Panc1 (cell line): Measurements from ENCODE around the gene ARPC2. TPM values are rescaled to one million over a fixed set of nuclear protein-coding genes. Genes with fewer than 3 reads are reported as not detected.

Experiments
- ATAC-seq: fragments of 200-7000 bp; cut with Tn5 transposase; 2 replicates; pipeline ENCODE4 v1.9.1; 2020; ENCODE audit warnings: mild to moderate bottlenecking, moderate library complexity
- BruUV-seq: library from RNA; stranded (reverse); fragments of 400-500 nt; replicated peaks from 2 replicates; lab custom pipeline; 2021; lab: Mats Ljungman, UMichigan
- CTCF ChIA-PET: fragments of 300-600 bp; sonication (Branson Sonifier 250); formaldehyde crosslinking; loops from one replicate; lab custom pipeline; 2022; ENCODE audit warnings: antibody characterized with exemption; lab: Charles Lee
- POLR2A ChIA-PET: fragments of 300-600 bp; sonication (Branson Sonifier 250); formaldehyde crosslinking; loops from one replicate; lab custom pipeline; 2022; ENCODE audit warnings: antibody characterized with exemption; lab: Charles Lee
- DNase-seq: peaks from one replicate; pipeline ENCODE4 v3.0.0-alpha.2; 2010; ENCODE audit warnings: low read depth, low spot score
- H3K27ac ChIP-seq: 2 replicates; pipeline ENCODE4 v1.5.1; 2011; ENCODE audit warnings: mild to moderate bottlenecking, low read length, inconsistent platforms
- H3K27me3 ChIP-seq: fragments of 200-500 bp; sonication (Bioruptor generic); 2 replicates; pipeline ENCODE4 v1.6.0; 2014; ENCODE audit warnings: low read length, inconsistent platforms; ENCODE audit not compliant: control insufficient read depth, insufficient read depth
- H3K36me3 ChIP-seq: fragments of 200-500 bp; sonication (Bioruptor generic); 2 replicates; pipeline ENCODE4 v1.5.1; 2014; ENCODE audit warnings: inconsistent platforms, mild to moderate bottlenecking, low read length, moderate library complexity; ENCODE audit not compliant: control insufficient read depth, insufficient read depth
- H3K4me1 ChIP-seq: 2 replicates; pipeline ENCODE4 v1.5.1; 2011; ENCODE audit warnings: inconsistent platforms, mild to moderate bottlenecking, low read length, moderate library complexity; ENCODE audit not compliant: control insufficient read depth, insufficient read depth
- H3K4me3 ChIP-seq, 2 experiments: 2 replicates each; pipeline ENCODE4 v1.5.1; 2011 to 2012; ENCODE audit warnings: low read depth in 2 of 2, low read length in 2 of 2, mild to moderate bottlenecking in 2 of 2, inconsistent platforms in 1 of 2, moderate library complexity in 1 of 2
- H3K9me3 ChIP-seq: fragments of 200-500 bp; sonication (Bioruptor generic); 2 replicates; pipeline ENCODE4 v1.5.1; 2014; ENCODE audit warnings: low read depth, mild to moderate bottlenecking, inconsistent platforms, low read length, moderate library complexity; ENCODE audit not compliant: control insufficient read depth, insufficient read depth
- POLR2AphosphoS5 ChIP-seq: IDR thresholded peaks from 2 replicates; pipeline ENCODE4 v1.6.1; 2012; ENCODE audit warnings: mild to moderate bottlenecking, low read depth, low read length, moderate library complexity
- SIN3A ChIP-seq: IDR thresholded peaks from 2 replicates; pipeline ENCODE4 v1.6.1; 2012; ENCODE audit warnings: low read depth, mild to moderate bottlenecking, low read length, moderate library complexity, borderline replicate concordance; ENCODE audit not compliant: insufficient read depth
- TCF7L2 ChIP-seq: IDR thresholded peaks from 2 replicates; pipeline ENCODE4 v1.6.1; 2011; ENCODE audit warnings: mild to moderate bottlenecking, low read depth, low read length, inconsistent platforms
- in situ Hi-C: cut with HindIII; loops from 2 replicates; pipeline ENCODE4 v1.10.0; 2016; ENCODE audit warnings: low sequenced_read_pairs, low pct_unique_long_range_greater_than_20kb
- intact Hi-C: fragments of 100-400 bp; cut with micrococcal nuclease; formaldehyde crosslinking; loops from one replicate; pipeline ENCODE4 v1.10.0; 2022; ENCODE audit not compliant: unreplicated experiment
- total RNA-seq: library from RNA; stranded (reverse); gene quantifications from one replicate; pipeline ENCODE4 v1.2.1, GENCODE V29; 2021; ENCODE audit not compliant: unreplicated experiment
- TF ChIP-seq, protein P1 (sequence below): fragments of 450-650 bp; IDR thresholded peaks from 2 replicates; pipeline ENCODE4 v1.5.1; 2017; ENCODE audit warnings: mild to moderate bottlenecking
- TF ChIP-seq, protein P2 (sequence below), 2 experiments: IDR thresholded peaks; 2 replicates each; pipeline ENCODE4 v1.6.1; 2011 to 2012; ENCODE audit warnings: low read depth in 2 of 2, control low read depth in 1 of 2, low read length in 1 of 2, mild to moderate bottlenecking in 1 of 2, moderate library complexity in 1 of 2; ENCODE audit not compliant: insufficient read depth in 1 of 2

The ARPC2 gene
- total RNA-seq, 1 experiment from 2014 or later = 248 TPM

DNA sequence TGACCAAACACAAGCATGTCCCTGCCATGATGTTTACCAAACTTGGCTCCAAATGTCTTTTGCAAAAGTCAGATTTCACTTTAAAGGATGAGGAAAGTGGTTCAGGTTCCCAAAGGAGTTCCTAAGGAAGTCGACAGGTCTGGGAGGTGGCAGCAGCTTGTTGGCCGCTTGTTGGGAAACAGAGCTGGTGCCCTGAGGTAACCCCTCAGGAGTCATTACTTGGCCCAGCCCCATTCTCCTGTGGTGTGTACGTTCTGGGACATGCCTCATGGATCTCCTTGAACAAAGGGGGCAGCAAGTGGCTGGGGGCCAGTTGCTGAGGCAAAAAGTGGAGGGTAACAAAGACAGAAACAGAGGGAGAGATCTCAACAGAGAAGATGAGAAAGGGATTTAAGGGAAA, 64.5 kb downstream of the ARPC2 start:
- ATAC-seq (no peak), DNase-seq (no peak)
- H3K4me1 ChIP-seq = peaks cover 5% of the 10 kb centered on the region
- H3K27ac ChIP-seq = no peak overlapping the region
- ChIA-PET POLR2A (no interaction called here), CTCF (no interaction called here)
- TF ChIP-seq POLR2AphosphoS5 (no peak), SIN3A (no peak), TCF7L2 (no peak)
- TF ChIP-seq, protein P1, sequence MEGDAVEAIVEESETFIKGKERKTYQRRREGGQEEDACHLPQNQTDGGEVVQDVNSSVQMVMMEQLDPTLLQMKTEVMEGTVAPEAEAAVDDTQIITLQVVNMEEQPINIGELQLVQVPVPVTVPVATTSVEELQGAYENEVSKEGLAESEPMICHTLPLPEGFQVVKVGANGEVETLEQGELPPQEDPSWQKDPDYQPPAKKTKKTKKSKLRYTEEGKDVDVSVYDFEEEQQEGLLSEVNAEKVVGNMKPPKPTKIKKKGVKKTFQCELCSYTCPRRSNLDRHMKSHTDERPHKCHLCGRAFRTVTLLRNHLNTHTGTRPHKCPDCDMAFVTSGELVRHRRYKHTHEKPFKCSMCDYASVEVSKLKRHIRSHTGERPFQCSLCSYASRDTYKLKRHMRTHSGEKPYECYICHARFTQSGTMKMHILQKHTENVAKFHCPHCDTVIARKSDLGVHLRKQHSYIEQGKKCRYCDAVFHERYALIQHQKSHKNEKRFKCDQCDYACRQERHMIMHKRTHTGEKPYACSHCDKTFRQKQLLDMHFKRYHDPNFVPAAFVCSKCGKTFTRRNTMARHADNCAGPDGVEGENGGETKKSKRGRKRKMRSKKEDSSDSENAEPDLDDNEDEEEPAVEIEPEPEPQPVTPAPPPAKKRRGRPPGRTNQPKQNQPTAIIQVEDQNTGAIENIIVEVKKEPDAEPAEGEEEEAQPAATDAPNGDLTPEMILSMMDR = no peak
- TF ChIP-seq, protein P2, sequence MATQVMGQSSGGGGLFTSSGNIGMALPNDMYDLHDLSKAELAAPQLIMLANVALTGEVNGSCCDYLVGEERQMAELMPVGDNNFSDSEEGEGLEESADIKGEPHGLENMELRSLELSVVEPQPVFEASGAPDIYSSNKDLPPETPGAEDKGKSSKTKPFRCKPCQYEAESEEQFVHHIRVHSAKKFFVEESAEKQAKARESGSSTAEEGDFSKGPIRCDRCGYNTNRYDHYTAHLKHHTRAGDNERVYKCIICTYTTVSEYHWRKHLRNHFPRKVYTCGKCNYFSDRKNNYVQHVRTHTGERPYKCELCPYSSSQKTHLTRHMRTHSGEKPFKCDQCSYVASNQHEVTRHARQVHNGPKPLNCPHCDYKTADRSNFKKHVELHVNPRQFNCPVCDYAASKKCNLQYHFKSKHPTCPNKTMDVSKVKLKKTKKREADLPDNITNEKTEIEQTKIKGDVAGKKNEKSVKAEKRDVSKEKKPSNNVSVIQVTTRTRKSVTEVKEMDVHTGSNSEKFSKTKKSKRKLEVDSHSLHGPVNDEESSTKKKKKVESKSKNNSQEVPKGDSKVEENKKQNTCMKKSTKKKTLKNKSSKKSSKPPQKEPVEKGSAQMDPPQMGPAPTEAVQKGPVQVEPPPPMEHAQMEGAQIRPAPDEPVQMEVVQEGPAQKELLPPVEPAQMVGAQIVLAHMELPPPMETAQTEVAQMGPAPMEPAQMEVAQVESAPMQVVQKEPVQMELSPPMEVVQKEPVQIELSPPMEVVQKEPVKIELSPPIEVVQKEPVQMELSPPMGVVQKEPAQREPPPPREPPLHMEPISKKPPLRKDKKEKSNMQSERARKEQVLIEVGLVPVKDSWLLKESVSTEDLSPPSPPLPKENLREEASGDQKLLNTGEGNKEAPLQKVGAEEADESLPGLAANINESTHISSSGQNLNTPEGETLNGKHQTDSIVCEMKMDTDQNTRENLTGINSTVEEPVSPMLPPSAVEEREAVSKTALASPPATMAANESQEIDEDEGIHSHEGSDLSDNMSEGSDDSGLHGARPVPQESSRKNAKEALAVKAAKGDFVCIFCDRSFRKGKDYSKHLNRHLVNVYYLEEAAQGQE (IDR thresholded peaks at IDR 0.05; ENCODE audit: insufficient read depth in 1 of 2, low read depth in 2 of 2, low read length in 1 of 2) = no peak
- H3K4me3 ChIP-seq = no peak overlapping the region
- in situ Hi-C loops (no loop called here), intact Hi-C loops (no loop called here)
- BruUV-seq = no TSS peak
- no peaks in the 10 kb centered on the region for H3K9me3 ChIP-seq
- H3K36me3 ChIP-seq = peaks cover 2% of the 10 kb centered on the region
- H3K27me3 ChIP-seq = no peaks in the 10 kb centered on the region

DNA sequence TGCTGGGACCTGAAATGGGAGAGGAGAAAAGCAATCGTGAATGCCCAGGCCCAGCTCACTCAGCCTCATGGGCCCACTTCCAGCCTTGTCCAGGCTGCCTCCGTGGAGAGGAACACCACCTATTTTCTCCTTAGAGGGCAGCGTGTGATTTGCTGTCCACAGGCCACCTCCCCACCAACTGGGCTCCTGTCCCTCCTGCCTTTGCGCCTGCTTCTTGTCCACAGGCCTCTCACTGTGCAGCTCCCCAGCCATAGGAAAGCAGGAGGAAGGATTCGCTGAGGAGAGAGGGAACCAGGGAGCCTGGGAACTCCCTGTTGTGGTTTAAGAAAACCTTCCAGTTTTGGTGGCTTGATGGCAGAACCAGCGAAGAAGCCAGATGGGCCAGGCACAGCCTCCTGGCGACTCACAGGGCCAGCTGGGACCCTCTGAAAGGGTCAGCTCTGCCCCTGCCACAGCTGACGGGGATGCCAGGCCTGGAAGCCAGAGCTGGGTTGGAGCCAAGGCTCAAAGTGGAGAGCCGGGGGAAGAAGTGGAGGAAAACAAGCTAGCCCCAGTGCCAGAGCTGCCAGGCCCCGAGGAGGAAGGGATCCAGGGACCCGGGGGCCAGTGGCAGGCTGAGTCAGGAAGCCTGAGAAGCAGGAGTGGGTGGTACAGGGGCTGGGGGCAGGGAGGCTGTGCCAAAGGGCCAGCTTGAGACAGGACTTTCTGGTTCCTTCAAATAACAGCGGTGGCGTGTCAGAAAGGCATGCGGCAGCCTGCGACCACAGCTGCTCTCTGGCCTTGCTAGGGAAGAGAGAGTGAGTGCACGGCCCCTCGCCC, 65.4 kb downstream of the ARPC2 start:
- Histone ChIP-seq H3K4me3 (no peak overlapping the region), H3K9me3 (no peaks in the 10 kb centered on the region), H3K4me1 (peaks cover 14% of the 10 kb centered on the region), H3K36me3 (peaks cover 2% of the 10 kb centered on the region), H3K27ac (no peak overlapping the region), H3K27me3 (no peaks in the 10 kb centered on the region)
- no TSS peak for BruUV-seq
- in situ Hi-C loops = no loop called here
- ChIA-PET CTCF (no interaction called here), POLR2A (no interaction called here)
- intact Hi-C loops = no loop called here
- no peak for DNase-seq
- ATAC-seq = no peak
- TF ChIP-seq, protein P1 = no peak
- TF ChIP-seq, protein P2 (IDR thresholded peaks at IDR 0.05; ENCODE audit: insufficient read depth in 1 of 2, low read depth in 2 of 2, low read length in 1 of 2) = no peak
- TF ChIP-seq POLR2AphosphoS5 (no peak), SIN3A (no peak), TCF7L2 (no peak)
